AG04450 (cell line): ENCODE data around the gene ECI2. TPM values are rescaled to one million over a fixed set of nuclear protein-coding genes. Genes with fewer than 3 reads are reported as not detected.

Experiments
- CTCF ChIA-PET: fragments of 300-600, 350-600 bp; formaldehyde crosslinking; extraction: SDS; loops from one replicate; lab custom pipeline; 2022; ENCODE audit warnings: antibody characterized with exemption, inconsistent platforms; lab: Charles Lee
- POLR2A ChIA-PET: fragments of 350-600 bp; formaldehyde crosslinking; extraction: SDS; loops from one replicate; lab custom pipeline; 2021; ENCODE audit warnings: antibody characterized with exemption, inconsistent platforms; lab: Yijun Ruan, JAX
- DNase-seq: peaks from one replicate; pipeline ENCODE4 v3.0.0-alpha.2; 2011; ENCODE audit warnings: low read depth, low spot score
- H3K27ac ChIP-seq: one replicate; pipeline ENCODE4 v1.5.1; 2012; ENCODE audit warnings: low read depth, low read length, control low read depth
- H3K27me3 ChIP-seq: one replicate; pipeline ENCODE4 v1.6.0; 2012; ENCODE audit warnings: low read length; ENCODE audit not compliant: control insufficient read depth, insufficient read depth
- H3K4me3 ChIP-seq: 2 replicates; pipeline ENCODE4 v1.5.1; 2011; ENCODE audit warnings: mild to moderate bottlenecking, low read depth, low read length, control low read depth
- H3K9me3 ChIP-seq: 2 replicates; pipeline ENCODE4 v1.5.1; 2012; ENCODE audit warnings: low read length; ENCODE audit not compliant: control insufficient read depth, insufficient read depth
- polyA plus RNA-seq: library from polyadenylated mRNA; depleted of rRNA; stranded (reverse); fragments of >200 nt; gene quantifications from 2 replicates; pipeline ENCODE4 v1.2.3, GENCODE V29; 2011
- TF ChIP-seq, protein P1 (sequence below): IDR thresholded peaks from 2 replicates; pipeline ENCODE4 v1.5.1; 2011; ENCODE audit warnings: low read depth, low read length, control low read depth, inconsistent platforms

The ECI2 gene
- polyA plus RNA-seq, 1 experiment: 88.4 TPM

DNA sequence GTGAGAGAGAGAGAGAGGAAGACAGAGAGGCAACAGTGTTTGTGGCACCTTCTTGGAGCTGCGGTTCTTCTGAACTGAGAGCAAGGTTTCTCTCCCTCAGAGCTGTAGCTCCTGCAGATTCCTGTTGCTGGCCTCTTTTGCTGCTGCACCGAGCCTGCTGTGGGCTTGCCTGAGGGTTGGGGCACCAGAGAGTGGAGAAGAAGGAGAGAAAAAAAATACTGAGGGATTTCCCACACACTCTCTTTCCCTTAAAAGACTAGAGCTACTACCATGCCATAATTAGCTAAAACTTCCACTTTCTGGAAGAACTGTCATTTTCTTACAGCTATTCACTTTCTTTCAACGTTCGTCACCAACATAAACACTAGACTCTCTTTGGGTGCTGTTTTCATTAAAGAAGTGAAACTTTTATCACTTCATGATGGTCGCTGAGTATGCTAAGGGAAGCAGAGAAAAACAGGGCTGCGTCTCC lies 18.2 kb upstream of the ECI2 start:
- Histone ChIP-seq H3K4me3 (no peak overlapping the region), H3K27ac (no peak overlapping the region), H3K9me3 (no peaks in the 10 kb centered on the region; the same call in 1 of the 2 replicates), H3K27me3 (peaks cover 3% of the 10 kb centered on the region)
- POLR2A ChIA-PET: no interaction called here
- no peak for DNase-seq
- TF ChIP-seq, protein P1, sequence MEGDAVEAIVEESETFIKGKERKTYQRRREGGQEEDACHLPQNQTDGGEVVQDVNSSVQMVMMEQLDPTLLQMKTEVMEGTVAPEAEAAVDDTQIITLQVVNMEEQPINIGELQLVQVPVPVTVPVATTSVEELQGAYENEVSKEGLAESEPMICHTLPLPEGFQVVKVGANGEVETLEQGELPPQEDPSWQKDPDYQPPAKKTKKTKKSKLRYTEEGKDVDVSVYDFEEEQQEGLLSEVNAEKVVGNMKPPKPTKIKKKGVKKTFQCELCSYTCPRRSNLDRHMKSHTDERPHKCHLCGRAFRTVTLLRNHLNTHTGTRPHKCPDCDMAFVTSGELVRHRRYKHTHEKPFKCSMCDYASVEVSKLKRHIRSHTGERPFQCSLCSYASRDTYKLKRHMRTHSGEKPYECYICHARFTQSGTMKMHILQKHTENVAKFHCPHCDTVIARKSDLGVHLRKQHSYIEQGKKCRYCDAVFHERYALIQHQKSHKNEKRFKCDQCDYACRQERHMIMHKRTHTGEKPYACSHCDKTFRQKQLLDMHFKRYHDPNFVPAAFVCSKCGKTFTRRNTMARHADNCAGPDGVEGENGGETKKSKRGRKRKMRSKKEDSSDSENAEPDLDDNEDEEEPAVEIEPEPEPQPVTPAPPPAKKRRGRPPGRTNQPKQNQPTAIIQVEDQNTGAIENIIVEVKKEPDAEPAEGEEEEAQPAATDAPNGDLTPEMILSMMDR: no peak
- CTCF ChIA-PET: interaction anchor here (0.6 to 3.9 kb wide), 5 partner anchors 16 to 98 kb away, joined by 3 to 23 read pairs (median 3); no protein-coding TSS in a partner anchor

DNA sequence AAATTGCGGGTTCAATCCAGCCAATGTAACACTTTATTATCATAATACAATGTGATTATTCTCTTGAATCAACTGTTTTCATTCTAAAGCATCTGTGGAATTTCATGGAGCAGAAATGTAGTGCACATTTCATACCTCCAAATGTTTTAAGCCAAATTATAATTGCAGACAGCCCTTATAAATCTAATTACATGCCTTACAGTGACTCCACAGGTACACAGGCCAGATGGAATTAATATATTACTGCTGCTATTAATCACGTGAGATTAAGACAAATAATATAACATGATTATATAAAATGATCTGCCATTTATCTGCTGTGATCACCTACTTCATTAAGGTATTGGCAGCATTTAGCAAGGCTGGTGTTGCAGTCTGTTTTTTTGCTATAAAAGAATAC lies 9.7 kb upstream of the ECI2 start:
- ChIA-PET POLR2A (no interaction called here), CTCF (interaction anchor here (2.1 kb wide), 1 partner anchor 10 kb away, joined by 10 read pairs; no protein-coding TSS in a partner anchor)
- TF ChIP-seq, protein P1: no peak
- no peak for DNase-seq
- no peak overlapping the region for H3K27ac ChIP-seq
- no peaks in the 10 kb centered on the region for H3K27me3 ChIP-seq
- H3K4me3 ChIP-seq: no peak overlapping the region
- no peaks in the 10 kb centered on the region for H3K9me3 ChIP-seq

DNA sequence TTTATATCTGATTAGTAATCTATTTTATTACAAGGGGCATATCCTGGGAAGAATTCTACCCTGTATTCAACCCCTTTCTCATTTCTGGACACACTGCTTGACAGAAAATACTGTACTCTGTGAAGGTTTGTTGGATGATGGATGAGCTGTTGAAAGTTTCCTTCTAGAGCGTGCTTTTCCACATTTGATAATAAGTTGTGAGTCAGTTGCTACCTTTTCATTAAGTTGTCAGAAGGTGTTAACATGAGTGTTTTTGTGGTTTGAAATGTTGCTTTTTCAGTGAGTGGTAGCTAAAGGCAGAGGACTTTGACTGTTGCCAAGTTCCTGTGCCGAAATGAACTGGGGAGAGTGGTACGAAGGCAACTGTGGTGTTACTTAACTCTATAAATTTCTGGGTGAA lies 3.9 kb upstream of the ECI2 start:
- TF ChIP-seq, protein P1: no peak
- H3K27ac ChIP-seq: no peak overlapping the region
- H3K4me3 ChIP-seq: no peak overlapping the region
- no peak for DNase-seq
- H3K27me3 ChIP-seq: peaks cover 4% of the 10 kb centered on the region
- CTCF ChIA-PET: interaction anchor here (1.3 kb wide), 1 partner anchor 13 kb away, joined by 3 read pairs; no protein-coding TSS in a partner anchor
- H3K9me3 ChIP-seq: no peaks in the 10 kb centered on the region; the same call in 1 of the 2 replicates
- POLR2A ChIA-PET: no interaction called here

DNA sequence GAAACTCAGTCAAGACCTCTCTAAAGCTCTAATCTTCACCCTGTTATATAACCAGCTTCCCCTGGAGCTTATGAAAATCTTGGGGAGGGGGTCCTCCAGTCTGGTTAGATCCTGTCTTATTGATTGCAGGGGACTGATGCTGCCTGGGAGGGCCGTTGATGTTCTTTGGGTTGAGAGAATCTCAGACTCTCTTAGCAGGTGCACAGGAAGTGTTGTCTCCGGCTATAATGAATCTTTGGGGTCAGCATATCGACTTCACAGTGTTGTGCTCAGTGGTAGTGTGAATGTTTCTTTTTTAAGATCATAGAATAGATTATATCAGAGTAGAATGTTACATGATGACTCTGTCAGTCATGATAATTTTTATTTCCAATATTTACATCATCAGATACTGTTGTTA lies 2.8 kb upstream of the ECI2 start:
- H3K4me3 ChIP-seq: no peak overlapping the region
- CTCF ChIA-PET: interaction anchor here (3.6 kb wide), 1 partner anchor 18 kb away, joined by 14 read pairs; no protein-coding TSS in a partner anchor
- POLR2A ChIA-PET: no interaction called here
- TF ChIP-seq, protein P1: no peak
- DNase-seq: no peak
- no peaks in the 10 kb centered on the region; the same call in 1 of the 2 replicates for H3K9me3 ChIP-seq
- no peak overlapping the region for H3K27ac ChIP-seq
- H3K27me3 ChIP-seq: peaks cover 4% of the 10 kb centered on the region

DNA sequence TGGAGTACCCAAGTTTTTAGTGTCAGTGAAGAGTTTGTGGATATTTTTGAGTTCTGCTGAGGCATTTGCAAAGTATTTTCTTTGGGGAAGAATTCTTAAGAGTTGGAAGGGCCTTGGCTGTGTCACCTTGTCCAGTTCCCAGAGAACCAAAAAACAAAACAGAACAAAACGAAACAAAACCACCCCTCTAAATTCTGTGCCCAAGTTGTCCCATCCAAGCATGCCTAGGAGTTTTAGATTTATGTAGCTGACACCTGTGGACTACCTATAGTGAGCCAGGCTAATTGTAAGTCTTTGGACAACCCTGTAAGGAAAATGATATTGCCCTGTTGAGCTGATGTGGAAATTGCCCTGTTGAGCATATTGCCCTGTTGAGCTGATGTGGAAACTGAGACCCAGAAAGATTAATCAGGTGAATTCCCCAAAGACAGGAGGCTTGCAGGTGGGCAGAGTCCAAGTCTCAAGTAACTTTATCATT lies 1.0 kb upstream of the ECI2 start:
- Histone ChIP-seq H3K27ac (peak overlapping the region; percentile 54), H3K9me3 (no peaks in the 10 kb centered on the region; the same call in none of the 2 replicates), H3K4me3 (peak overlapping the region; percentile 74), H3K27me3 (peaks cover 4% of the 10 kb centered on the region)
- TF ChIP-seq, protein P1: no peak
- no peak for DNase-seq
- CTCF ChIA-PET: interaction anchor here (1.0 to 3.6 kb wide), 4 partner anchors 17 to 81 kb away, joined by 3 to 14 read pairs (median 10); no protein-coding TSS in a partner anchor
- POLR2A ChIA-PET: interaction anchor here (0.6 to 1.4 kb wide), 5 partner anchors 9 to 749 kb away, joined by 3 to 6 read pairs (median 4); no protein-coding TSS in a partner anchor
